ENCODE data around the gene ZNF561.

DNA sequence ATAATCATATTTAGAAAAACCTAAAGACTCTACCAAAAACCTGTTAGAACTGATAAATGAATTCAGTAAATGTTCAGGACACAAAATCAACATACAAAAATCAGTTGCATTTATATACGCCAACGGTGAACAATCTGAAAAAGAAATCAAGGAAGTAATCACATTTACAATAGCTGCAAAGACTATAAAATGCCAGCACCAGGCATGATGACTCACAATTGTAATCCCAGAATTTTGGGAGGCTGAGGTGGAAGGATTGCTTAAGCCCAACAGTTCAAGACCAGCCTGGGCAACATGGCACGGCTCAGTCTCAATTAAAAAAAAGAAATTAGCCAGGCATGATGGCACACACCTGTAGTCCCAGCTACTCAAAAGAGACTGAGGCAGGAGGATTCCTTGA lies 46.9 kb upstream of the ZNF561 start:
- TF ChIP-seq, protein P1, sequence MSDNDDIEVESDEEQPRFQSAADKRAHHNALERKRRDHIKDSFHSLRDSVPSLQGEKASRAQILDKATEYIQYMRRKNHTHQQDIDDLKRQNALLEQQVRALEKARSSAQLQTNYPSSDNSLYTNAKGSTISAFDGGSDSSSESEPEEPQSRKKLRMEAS (IDR thresholded peaks at IDR 0.05), result no peak
- TF ChIP-seq TCF12 (IDR thresholded peaks at IDR 0.05; ENCODE audit: low read depth), result no peak
- TF ChIP-seq, protein P2, sequence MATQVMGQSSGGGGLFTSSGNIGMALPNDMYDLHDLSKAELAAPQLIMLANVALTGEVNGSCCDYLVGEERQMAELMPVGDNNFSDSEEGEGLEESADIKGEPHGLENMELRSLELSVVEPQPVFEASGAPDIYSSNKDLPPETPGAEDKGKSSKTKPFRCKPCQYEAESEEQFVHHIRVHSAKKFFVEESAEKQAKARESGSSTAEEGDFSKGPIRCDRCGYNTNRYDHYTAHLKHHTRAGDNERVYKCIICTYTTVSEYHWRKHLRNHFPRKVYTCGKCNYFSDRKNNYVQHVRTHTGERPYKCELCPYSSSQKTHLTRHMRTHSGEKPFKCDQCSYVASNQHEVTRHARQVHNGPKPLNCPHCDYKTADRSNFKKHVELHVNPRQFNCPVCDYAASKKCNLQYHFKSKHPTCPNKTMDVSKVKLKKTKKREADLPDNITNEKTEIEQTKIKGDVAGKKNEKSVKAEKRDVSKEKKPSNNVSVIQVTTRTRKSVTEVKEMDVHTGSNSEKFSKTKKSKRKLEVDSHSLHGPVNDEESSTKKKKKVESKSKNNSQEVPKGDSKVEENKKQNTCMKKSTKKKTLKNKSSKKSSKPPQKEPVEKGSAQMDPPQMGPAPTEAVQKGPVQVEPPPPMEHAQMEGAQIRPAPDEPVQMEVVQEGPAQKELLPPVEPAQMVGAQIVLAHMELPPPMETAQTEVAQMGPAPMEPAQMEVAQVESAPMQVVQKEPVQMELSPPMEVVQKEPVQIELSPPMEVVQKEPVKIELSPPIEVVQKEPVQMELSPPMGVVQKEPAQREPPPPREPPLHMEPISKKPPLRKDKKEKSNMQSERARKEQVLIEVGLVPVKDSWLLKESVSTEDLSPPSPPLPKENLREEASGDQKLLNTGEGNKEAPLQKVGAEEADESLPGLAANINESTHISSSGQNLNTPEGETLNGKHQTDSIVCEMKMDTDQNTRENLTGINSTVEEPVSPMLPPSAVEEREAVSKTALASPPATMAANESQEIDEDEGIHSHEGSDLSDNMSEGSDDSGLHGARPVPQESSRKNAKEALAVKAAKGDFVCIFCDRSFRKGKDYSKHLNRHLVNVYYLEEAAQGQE (IDR thresholded peaks at IDR 0.05; ENCODE audit: low read depth), result no peak
